T1000 (cell line): Measurements from ENCODE around the gene RETREG1.
"Not testable (repeated sequence)": the region's sequence is repeated elsewhere in the genome, so short reads cannot be mapped to it uniquely, and the experiment has no call there.

Experiments used
- DNase-seq: peaks from one replicate; lab custom pipeline; 2025; ENCODE audit warnings: mixed read lengths; lab: John Stamatoyannopoulos, UW

RETREG1 gene

DNA sequence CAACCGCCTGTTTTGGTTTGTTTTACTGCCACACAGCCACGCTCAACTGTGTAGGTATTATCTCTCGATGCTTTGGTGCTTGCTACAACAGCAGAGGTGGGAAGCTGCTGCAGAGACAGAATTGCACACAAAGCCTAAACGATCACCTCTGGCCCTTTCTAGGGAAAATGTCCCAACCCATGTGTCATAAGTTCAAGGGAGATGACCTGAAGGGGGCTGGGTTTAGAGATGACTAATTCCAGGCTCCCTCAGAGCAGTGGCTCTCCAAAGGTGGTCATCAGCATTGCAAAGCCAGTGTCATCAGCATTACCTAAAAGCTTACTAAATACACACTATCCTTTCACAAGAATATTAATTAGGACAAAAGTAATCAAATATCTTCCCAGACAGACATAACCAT, 162.1 kb downstream of the RETREG1 start:
- DNase-seq, result no peak

DNA sequence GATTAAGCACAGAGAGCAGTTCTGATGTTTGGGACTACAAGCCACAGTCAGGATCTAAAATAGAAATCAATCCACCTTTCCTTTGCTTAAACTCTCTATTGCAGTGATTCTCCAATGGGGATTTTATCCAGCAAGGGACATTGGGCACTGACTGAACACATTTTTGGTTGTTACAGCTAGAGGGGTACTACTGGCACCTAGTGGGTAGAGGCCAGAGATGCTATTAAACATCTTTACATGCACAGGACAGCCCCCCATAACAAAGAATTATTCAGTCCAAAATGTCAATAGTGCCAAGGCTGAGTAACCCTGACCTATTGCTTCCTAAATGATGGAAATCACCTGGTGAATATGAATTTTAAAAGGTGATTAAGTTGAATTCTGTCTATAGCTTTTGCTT, 163.2 kb downstream of the RETREG1 start:
- no peak for DNase-seq

DNA sequence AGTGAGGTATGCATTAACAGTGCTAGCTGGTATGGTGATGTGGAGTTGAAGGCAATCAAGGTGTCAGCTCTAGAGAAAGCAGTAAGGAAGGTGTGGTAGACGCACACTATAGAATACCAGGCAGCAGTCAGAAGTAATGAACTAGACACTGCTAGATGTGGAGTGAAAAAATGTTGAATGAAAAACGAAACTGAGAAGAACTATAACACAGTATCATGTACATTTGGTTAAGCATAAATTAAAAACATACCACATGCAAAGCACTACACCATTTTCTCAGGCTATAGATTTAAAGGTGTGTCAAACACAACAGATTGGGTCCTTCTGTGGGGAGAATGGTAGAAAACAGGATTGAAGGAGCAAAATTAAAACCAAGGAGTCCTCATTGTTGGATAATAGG, 166.6 kb downstream of the RETREG1 start:
- no peak for DNase-seq

DNA sequence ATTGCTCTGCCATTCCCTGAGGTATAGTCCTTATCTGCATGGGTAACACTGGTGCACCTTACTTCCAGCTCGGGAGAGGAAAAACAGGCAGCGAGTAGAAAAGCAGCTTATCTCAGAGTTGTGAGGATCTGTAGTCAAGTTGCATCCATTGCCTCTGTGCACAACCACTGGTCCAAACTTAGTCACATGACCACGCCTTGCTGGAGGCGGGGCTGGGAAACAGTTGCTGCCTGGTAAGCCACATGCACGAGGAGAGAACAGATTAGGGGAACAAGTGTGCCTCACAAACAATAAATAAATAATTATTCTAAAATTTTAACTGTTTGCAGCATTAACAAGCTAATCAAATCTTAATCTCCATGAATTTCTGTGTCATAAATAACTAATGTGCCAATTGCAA, 169.8 kb downstream of the RETREG1 start:
- no peak for DNase-seq

DNA sequence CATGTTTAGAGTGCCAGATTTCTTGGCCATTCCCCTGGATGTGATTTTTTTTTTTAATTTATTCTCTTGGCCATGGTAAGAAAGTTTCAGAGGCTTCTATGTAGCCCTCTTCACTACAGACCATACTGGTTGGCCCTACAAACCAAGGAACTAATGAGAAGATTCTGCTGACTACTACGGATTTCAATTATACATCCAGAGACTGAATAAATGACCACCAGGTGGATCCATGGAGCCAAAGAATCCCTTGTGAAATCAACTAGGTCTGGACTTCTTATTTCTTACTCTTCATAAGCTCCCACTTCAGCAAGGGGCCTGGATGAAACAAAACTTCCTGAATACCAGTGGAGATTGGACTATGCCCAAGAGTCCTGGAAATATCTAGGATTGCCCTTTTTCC, 178.8 kb downstream of the RETREG1 start:
- DNase-seq, result no peak

DNA sequence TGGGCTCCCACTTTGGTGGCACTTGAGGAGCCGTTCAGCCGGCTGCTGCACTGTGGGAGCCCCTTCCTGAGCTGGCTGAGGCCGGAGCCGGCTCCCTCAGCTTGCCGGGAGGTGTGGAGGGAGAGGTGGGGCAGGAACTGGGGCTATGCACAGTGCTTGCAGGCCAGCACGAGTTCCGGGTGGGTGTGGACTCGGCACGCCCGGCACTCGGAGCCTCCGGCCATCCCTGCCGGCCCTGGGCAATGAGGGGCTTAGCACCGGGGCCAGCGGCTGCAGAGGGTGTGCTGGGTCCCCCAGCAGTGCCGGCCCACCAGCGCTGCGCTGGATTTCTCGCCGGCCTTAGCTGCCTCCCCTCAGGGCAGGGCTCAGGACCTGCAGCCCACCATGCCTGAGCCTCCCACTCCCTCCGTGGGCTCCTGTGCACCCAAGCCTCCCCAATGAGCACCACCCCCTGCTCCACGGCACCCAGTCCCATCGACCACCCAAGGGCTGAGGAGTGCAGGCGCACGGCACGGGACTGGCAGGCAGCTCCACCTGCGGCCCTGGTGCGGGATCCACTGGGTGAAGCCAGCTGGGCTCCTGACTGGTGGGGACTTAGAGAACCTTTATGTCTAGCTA, 180.6 kb downstream of the RETREG1 start:
- DNase-seq, result not testable (repeated sequence)

DNA sequence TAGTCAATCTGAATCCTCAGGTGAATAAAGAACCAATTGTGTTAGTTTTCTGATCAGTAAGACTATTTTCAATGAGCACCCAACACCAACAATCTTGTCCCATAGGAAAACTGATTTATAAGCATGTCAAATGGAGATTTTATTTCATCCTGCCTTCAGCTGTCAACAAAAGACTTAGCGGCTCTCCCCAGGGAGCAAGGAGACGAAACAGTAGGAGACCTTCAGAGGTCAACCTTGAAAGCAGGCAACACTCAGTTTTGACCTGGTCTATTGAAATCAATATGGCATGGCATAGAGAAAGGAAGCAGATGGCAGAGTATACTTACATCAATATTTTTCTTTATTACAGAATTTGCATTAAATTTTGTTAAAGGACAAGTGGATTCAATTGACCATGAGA, 185.3 kb downstream of the RETREG1 start:
- DNase-seq, result no peak

DNA sequence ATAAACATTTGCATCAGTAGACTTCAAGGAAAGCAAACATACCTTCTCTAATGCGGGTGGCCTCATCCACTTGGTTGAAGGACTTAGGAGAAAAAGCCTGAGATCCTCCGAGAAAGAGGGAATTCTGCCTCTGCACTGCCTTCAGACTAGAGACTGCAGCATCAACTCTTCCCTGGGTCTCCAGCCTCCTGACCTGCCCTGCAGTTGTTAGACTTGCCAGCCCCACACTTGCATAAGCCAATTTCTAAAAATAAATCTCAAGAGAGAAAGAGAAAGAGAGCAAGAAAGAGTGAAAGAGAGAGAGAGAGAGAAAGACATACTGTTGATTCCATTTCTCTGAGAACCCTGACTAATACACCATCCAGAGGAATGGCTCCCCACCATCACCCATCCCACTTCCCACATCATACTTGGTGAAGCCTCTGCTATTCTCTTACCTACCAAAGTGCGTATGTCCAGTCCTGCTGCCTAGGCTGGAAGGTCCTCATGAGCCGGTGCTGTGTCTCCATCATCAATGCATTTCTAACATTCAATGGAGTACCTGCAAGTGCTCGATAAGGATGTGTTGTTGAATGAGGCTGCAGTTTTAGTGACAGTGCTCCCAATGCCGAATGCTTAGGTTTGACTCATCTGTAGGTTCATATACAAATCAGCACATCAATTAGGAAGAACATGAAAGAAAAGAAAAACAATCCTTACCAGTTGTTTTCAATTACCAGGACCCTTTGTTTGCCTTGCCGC, 186.3 kb downstream of the RETREG1 start:
- DNase-seq, result no peak

DNA sequence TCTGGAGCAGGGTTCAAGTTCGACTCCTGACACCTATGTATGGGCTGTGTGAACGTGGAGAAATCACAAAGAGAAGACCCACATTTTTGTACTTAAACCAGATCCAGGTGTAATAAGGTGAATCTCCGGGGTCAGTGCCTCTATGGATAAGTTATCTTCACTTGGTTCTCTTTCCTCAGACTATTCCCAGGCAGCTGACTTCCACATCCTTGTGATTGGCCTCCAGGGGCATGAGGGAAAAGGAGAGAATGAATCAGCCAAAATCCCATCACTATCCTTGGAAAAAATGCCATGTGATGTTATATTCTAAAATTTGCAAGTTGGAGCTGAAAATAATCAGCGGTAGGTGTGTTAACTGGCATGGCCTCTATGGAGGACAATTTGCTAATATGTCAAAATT, 188.4 kb downstream of the RETREG1 start:
- no peak for DNase-seq

DNA sequence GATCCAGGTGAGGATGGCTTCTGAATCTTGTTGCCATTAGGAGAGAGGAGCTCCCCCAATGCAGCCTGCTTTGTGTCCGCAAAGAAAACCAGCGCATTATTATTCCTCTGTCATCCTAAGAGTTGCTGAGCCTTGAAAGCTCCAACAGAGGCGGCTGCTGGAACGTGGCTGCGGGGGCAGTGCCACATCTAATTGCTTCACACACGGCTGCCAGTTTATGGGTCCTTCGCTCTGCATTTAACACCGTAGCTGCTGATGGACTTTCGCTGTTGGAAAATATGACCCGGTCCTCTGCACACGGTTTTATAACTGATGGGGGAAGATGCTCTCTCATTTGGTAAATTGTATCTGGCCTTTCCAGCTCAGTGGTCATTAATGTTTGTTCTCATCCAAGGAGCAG, 189.2 kb downstream of the RETREG1 start:
- no peak for DNase-seq
